Measurements from ENCODE around the gene EBI3.

DNA sequence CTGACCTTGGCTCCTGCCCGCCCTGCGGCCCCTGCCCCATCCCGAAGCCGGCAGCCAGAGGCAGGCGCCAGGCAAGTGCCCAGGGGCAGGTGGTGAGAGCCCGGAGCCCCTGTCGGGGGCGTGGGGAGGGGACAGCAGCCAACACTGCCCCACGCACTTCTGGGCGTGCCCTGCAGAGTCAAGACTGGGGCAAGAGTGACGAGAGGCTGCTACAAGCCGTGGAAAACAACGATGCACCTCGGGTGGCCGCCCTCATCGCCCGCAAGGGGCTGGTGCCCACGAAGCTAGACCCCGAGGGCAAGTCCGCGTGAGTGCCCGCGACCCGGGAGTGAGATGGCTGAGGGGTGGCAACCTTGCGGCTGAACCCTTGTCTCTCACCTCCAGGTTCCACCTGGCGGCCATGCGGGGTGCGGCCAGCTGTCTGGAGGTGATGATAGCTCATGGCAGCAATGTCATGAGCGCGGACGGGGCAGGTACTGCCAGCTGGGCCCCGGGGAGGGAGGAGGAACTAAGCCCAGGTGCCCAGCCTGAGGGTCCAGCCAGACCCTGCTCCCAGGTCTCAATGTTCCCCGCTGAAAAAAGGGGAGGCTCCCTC, 29.5 kb upstream of the EBI3 start:
- TF ChIP-seq, protein P1, sequence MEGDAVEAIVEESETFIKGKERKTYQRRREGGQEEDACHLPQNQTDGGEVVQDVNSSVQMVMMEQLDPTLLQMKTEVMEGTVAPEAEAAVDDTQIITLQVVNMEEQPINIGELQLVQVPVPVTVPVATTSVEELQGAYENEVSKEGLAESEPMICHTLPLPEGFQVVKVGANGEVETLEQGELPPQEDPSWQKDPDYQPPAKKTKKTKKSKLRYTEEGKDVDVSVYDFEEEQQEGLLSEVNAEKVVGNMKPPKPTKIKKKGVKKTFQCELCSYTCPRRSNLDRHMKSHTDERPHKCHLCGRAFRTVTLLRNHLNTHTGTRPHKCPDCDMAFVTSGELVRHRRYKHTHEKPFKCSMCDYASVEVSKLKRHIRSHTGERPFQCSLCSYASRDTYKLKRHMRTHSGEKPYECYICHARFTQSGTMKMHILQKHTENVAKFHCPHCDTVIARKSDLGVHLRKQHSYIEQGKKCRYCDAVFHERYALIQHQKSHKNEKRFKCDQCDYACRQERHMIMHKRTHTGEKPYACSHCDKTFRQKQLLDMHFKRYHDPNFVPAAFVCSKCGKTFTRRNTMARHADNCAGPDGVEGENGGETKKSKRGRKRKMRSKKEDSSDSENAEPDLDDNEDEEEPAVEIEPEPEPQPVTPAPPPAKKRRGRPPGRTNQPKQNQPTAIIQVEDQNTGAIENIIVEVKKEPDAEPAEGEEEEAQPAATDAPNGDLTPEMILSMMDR (IDR thresholded peaks at IDR 0.05), result no peak; the same call in 1 of the 2 replicates
- TF ChIP-seq, protein P2, sequence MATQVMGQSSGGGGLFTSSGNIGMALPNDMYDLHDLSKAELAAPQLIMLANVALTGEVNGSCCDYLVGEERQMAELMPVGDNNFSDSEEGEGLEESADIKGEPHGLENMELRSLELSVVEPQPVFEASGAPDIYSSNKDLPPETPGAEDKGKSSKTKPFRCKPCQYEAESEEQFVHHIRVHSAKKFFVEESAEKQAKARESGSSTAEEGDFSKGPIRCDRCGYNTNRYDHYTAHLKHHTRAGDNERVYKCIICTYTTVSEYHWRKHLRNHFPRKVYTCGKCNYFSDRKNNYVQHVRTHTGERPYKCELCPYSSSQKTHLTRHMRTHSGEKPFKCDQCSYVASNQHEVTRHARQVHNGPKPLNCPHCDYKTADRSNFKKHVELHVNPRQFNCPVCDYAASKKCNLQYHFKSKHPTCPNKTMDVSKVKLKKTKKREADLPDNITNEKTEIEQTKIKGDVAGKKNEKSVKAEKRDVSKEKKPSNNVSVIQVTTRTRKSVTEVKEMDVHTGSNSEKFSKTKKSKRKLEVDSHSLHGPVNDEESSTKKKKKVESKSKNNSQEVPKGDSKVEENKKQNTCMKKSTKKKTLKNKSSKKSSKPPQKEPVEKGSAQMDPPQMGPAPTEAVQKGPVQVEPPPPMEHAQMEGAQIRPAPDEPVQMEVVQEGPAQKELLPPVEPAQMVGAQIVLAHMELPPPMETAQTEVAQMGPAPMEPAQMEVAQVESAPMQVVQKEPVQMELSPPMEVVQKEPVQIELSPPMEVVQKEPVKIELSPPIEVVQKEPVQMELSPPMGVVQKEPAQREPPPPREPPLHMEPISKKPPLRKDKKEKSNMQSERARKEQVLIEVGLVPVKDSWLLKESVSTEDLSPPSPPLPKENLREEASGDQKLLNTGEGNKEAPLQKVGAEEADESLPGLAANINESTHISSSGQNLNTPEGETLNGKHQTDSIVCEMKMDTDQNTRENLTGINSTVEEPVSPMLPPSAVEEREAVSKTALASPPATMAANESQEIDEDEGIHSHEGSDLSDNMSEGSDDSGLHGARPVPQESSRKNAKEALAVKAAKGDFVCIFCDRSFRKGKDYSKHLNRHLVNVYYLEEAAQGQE (IDR thresholded peaks at IDR 0.05; ENCODE audit: insufficient read depth in 1 of 2, low read depth in 2 of 2, low read length in 1 of 2), result no peak
- TF ChIP-seq POLR2AphosphoS5 (IDR thresholded peaks at IDR 0.05; ENCODE audit: low read depth, low read length), result no peak

Data from Panc1 (cell line).